Airway epithelial cell (primary cell): ENCODE results near the gene CRHR2. TPM values are rescaled to one million over a fixed set of nuclear protein-coding genes. Genes with fewer than 3 reads are reported as not detected.

Source experiments
- total RNA-seq: library from RNA; depleted of rRNA; stranded (reverse); fragments of >200 nt; gene quantifications from 2 replicates; pipeline ENCODE4 v1.2.3, GENCODE V29; 2015

The CRHR2 gene
- total RNA-seq: not detected in 2 replicates

DNA sequence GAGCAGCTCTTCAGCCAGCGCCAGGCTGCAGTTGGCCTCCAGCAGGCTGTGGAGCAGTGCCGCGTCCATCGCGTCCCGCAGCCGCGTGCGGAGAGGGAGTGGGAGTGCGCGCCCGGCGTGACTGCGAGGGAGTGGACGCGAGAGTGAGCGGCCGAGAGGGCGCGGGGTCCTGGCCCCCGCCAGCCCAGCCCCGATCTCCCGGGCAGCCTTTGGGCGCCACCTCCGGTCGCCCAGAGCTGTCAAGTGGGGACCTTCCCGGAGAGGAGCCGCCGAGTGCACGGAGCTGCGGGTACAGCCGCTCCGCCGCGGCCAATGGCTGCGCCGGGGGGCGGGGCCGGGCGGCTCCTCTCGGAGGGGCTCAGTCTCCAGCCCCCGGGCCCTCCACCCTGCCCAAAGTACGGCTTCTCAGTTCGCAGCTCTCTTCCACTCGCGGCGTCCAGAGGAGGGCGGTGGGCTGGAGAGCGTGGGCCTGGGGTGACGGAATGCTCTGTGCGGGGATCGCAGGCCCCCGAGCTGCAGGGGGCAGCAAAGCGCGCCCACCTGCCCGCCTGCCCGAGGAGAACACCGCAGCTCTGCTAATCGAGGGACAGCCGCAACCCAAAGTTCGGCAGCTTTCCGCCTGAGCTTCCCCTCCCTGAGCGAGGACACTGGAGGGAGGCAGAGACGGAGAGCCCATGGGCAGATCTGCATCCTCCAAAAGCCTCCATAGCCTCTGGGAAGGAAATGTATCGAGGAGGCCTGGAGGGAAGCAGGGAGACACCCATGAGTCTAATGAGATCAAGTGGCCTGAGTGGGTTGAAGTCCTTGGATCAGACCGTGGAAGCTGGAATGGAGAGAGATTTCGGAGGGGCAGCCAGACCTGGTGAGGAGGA lies at the start of gene CRHR2:
CRHR2 (minus strand) TSS at position 245 of the 872 bp plus-strand sequence; CDS start at position 69, 176 bp downstream.

Other genes starting within 250 kb of the CRHR2 start
- 5.4 and 5.9 TPM in 2 replicates for gene NOD1, start 203.7 kb downstream of the CRHR2 start, total RNA-seq
- 76.8 and 79.3 TPM in 2 replicates for gene GGCT, start 177.6 kb downstream of the CRHR2 start, total RNA-seq
- gene GARS1, start 87.6 kb downstream of the CRHR2 start, total RNA-seq: 136 and 164 TPM in 2 replicates
- gene INMT, start 69.7 kb upstream of the CRHR2 start, total RNA-seq: 0.28 and 0.42 TPM in 2 replicates
- gene MINDY4, start 89.0 kb upstream of the CRHR2 start, total RNA-seq: 0.56 and 2.2 TPM in 2 replicates
- not detected in 2 replicates for gene AQP1, start 229.4 kb upstream of the CRHR2 start, total RNA-seq